GM19035 (cell line): Measurements from ENCODE around the gene ZSCAN2.

Experiments
- ATAC-seq: cut with Tn5 transposase; IDR thresholded peaks from one replicate; pipeline ENCODE4 v1.9.1; 2021; ENCODE audit not compliant: unreplicated experiment

Gene ZSCAN2

DNA sequence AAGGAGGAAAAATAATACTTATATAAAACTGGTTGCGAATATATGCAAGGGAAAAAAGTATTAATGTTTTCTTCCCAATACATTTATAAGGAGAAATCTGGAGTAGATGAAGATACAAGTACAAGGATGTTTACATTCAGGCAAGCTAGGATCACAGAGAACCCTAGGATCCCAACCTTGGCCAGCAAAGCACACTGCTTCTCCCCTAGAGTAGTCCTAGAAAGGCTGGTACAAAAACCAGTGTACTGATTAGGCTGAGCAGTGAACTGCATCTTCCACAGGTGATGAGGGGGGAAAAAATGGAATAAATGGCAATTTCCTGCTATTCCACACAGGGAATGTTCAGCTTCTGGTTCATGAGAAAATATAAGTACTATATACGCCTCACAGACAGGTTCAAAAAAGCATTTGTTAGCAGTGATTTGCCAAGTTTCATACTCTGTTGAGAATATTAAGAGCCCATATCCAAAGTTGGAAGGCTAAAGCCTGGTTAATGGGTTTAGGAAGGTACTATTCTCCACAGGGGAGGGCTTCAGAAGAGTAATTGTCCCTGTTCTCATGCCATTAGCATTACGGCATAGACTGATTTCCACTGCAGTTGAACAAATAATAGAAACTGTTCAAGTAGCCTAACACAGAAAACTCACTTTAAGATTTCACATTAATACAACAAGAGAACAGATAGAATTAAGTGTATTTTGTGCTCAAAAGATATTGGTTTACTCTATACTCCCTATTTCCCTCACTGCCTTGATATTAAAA lies 67.6 kb downstream of the ZSCAN2 start:
- no peak for ATAC-seq

DNA sequence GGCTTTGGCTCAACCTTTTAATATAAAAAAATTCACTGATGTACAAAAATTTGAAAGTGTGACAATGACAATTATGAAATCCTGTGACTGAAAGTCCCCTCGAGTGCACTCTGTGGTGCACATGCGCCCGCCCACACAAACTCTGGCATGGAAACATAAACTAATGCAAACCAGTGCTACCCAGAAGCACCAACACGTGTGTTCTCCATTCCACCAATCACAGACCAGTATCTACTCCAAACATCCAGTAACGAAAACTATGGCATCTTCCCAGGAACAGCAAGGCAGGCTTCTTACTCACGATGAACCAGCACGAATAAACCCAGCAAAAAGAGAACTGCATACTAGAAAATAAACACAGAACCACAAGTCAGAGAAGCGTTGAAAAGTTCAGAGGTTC lies 68.9 kb downstream of the ZSCAN2 start:
- ATAC-seq: no peak

DNA sequence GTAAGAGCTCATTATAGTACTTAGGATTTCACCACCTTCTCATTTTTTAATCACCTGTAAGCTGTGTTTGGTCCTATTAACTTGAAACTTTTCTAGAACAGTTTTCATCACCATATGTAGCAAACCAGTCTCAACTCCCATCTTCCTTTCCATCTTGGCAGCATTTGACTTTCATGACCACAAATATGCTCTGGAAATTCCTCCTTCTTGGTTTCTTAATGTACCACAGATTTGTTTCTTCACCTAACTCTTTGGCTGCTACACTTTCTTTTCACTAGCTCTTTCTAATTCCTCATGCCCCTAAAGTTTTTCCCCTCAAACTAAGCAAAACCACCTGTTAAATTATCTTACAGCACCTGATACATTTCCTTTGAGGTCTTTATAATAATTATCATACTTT lies 70.4 kb downstream of the ZSCAN2 start:
- ATAC-seq: no peak
